NCI-H2196 (cell line): ENCODE data around the gene WFDC1.
A peak's percentile ranks its signal among the peaks of the same experiment; 100 is the strongest.

Experiments used
- DNase-seq: peaks from one replicate; lab custom pipeline; 2025; ENCODE audit not compliant: unreplicated experiment; lab: John Stamatoyannopoulos, UW

WFDC1 gene, protein sequence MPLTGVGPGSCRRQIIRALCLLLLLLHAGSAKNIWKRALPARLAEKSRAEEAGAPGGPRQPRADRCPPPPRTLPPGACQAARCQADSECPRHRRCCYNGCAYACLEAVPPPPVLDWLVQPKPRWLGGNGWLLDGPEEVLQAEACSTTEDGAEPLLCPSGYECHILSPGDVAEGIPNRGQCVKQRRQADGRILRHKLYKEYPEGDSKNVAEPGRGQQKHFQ

DNA sequence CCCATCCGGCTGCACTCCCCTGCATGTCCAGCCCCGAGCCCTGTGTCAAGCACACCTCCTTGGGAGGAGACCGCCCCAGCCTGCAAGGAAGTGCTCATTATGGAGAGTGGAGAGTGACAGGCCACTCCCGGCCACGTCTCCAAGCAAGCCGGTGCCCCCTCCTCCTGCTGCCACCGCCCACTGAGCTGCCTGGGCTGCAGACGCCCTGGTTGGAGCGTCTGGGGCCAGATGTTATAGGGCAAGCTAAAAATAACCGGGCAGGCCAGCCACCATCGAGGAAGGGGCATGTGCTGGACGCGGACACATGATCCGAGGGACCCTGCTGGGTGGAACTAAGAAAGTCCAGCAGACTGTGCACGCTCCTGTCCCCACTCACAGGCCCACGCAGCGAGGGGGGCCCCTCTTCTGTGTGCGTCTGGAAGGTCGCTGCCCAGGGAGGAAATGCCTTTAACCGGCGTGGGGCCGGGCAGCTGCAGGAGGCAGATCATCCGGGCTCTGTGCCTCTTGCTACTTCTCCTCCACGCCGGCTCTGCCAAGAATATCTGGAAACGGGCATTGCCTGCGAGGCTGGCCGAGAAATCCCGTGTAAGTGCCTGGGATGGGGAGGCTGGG is at the start of gene WFDC1:
WFDC1 (plus strand) TSS at position 348 of the 612 bp plus-strand sequence; CDS start at position 442, 94 bp downstream.
- no peak for DNase-seq

DNA sequence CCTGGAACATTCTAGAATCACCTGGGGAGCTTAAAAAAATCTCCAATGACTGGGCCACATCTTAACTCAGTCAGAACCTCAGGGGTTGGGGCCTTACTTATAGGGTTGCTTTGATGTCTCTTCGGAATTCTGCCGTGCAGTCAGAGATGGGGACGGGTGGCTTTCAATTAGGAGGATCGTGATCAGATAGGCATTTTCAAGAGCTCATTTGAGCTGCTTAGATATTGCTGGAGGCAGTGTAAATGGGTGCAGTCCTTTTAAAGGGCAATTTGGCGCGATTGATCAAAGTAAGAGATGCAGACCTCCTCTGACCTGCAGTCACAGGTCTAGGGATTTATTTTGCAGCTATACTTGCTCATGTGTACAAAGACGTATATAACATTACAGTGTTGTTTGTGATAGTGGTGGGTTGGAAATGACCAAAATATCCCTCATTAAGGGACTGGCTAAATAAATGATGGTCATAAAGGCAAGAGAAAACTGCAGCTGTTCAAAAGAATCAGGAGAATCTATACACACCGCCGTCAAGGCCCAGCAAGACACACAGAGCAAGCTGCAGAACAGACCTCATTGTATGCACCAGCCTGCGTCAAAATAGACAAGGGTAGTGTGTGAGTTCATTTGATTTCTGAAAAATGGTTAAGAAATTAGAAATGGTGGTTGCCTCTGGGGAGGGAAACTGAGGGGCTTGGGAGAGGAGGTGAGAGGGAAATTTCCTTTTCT is 48.6 kb upstream of the WFDC1 start:
- DNase-seq: no peak

DNA sequence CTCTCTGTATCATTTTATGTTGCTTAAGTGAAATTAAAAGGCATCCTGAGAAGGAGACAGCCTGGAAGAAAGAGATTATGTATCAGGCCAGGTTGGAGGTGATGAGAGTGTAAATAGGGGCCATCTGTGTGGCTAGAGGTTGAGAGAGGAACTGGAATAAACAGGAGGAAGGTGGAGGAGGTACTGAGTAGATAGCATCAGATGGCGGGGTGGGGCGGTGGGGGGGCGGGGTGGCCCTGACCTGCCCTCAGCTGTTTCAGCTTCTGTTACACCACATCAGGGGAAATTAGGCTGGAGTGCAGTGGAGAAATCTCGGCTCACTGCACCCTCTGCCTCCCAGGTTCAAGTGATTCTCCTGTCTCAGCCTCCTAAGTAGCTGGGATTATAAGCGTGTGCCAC is 48.0 kb upstream of the WFDC1 start:
- DNase-seq: no peak

DNA sequence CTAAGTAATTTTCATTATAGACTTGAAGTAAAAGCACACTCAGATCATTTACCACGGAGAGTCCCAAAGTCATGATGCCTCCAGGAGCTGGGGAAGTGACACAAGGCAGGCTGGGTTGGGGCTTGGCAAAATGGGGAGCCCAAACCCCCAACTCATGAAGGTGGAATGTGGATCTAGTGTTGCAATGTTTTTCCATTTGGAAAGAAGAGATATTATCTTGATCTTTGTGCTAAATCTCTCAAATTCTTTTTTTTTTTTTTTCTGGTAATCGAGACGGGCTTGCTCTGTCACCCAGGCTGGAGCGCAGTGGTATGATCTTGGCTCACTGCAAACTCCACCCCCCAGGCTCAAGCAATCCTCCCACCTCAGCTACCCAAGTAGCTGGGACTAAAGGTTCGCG is 47.3 kb upstream of the WFDC1 start:
- DNase-seq: no peak

DNA sequence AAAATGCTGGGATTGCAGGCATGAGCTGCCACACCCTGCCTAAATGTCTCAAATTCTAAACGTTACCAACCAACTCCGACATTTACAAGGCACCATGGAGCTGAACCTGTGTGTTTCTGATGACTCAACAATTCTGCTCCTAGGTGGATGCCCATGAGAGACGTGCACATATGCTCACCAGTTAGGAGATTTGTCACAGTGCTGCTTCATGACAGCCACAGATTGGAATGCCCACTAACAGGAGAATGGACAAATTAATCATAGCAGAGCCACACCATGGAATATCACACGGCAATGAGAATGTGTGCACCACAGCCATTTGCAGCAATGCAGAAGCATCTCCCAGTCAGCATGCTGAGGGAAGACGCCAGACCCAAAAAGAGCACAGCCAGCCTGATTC is 46.8 kb upstream of the WFDC1 start:
- no peak for DNase-seq

DNA sequence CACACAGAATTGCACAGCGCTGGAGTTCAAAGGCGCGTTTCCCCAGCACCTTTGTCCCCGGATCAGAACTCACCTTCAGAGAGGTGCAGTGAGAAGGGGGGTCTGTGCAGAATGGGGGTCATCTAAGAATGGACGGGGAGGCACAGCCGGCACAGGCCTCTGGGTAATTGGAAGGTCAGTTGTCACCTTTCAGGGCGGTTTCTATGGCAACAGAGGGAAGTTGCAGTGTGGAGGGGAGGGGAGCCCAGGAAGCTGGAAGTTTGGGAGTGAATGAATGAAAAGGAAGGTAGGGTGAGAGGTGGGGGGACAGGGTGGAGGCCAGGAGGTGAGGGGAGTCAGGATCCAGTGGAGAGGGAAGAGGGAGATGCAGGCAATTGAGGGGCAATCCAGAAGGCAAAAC is 42.5 kb upstream of the WFDC1 start:
- no peak for DNase-seq

DNA sequence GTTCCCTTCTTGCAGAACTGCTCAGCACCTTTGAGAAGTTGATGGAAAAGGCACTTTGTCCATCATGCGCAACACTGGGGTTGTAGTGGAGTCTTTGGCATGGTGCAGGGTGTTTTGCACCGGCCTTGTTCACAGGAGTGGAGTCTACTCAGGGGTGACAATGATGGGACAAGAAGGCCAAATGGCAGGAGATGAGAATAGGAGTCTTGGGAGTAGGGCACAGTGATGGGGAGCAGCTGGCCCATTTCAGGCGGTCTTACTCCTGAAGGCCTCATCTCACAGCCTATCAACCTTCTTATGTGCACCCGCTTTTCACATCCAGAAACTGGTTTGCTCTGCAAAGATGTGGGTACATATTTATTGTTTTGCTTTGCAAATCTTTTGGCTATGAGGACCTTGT is 41.5 kb upstream of the WFDC1 start:
- DNase-seq: no peak

DNA sequence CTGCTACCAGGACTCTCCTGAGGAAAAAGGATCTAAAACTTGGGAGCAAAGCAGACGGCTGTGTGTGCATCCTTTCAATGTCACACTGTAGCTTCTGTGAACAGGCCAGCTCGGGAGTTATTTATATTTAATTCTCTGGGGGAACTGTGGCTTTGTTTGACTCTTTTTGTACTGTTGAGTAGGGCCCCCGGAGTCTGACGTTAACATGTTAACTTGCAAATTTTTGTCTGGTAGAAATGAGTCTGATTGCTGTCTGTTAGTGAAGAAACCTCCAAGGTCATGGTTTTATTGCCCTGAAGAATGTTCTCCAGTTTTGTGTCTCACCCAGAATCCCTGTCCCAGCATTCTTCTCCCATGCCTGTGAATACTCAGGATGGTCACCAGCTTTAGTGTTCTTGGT is 40.6 kb upstream of the WFDC1 start:
- no peak for DNase-seq

DNA sequence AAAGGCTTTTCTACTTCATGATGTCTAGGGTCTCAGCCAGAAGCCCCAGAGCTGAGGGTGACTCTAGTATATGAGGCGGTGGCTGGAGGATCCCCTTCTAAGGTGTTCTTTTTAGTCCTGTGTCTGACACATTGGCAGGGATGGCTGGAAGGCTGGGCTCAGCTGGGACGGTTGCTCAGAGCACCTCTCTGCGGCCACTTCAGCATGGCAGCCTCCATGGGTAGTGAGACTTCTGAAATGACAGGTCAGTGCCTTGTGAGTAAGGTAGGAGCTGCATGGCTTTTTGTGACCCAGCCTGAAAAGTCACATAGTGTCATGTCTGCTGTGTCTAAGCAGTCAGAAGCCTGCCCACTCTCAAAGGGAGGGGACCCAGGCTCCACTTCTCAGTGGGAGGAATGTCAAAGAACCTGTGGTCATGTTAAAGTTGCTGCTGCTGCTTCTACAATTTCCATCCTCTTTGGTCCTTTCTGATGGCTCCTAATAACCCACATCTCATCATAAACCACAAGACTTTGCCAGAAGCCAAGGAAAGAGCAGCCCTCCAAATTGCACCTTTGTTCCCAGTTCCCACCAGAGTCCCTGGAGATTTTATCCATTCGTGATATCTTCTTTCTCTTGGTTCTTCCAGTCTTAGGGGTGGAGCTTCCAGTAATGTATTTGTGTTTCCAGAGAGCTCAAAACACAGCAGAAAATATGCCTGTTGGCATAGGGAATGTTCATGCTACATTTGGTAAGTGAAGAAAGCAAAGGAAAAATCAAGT is 39.4 kb upstream of the WFDC1 start:
- DNase-seq: no peak

DNA sequence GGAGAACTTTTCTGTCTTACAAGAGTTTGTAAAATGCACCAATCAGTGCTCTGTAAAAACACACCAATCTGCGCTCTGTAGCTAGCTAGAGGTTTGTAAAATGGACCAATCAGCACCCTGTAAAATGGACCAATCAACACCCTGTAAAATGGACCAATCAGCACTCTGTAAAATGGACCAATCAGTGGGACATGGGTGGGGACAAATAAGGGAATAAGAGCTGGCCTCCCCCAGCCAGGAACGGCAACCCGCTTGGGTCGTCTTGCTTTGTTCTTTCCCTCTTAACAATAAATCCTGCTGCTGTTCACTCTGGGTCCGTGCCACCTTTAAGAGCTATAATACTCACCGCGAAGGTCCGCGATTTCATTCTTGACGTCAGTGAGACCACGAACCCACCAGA is 36.4 kb upstream of the WFDC1 start:
- DNase-seq: no peak

DNA sequence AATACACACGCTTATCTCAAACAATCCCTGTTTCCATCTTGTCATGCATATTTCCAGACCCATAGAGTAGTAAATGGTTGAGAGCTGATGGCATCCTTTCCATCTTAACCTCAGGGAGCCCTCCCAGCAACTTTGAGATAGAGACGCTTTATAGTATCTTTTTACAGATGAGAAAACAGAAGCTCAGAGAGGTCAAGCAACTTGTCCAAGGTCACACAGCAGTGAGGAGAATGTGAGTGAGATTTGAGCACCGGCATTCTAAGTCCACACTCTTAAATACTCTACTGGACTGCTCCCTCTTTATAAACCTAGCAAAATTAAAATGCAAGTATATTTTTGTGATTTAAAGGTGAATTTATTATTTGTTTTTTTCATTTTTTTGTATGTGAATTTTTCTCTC is 35.0 kb upstream of the WFDC1 start:
- DNase-seq: no peak

DNA sequence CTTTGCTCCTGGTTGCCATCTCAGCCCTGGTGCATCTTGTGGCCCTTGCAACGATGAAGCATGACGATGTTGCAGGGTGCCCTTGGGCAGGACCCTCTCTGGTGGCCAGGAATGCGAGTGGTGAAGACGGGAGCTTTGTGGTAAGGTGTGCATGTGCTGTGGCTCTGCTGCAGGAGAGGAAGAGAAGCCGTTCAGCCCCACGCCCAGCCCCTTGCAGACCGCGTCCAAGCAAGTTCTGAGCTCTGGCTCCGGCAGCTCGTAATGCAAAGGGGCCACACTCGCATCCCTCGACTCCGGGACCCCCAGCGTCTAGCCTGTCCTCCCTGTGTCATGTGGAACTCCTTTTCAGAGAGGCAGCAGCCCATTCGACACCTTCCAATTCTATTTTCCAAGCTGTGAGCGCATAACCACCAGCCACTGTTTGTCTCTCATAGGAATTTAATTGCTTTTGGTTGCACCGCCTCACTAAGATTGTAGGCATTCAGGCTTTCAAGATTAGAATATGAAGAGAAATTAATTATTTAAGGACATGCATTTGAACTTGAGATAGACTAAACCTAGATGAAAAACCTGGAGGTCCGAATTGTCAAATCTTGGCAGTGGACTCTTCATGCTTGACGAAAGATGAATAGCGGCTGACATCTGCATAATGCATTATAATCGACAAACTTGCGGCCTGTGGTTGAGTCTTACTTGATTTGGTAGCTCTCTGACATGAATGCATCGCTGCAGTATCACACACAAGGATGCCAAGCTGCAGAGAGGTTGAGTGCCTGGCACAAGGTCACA is 33.7 kb upstream of the WFDC1 start:
- no peak for DNase-seq

DNA sequence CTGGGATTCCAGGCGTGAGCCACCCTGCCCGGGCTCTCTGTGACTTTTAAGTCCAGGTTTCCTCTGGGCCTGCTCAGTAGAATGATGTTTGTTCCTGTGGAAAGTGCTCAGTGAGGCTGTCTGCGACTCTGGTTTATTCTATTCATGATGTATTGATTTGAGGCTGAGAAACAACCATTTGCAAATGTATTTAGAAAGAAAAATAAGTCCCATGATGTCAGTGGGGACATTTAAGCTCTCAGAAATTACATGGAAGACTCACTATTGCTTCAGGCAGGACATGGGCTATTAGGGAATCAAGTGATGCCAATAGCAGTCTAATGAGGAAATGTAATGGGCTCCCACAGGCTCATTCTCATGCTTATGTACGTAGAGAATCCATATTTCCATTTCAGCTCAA is 32.6 kb upstream of the WFDC1 start:
- no peak for DNase-seq

DNA sequence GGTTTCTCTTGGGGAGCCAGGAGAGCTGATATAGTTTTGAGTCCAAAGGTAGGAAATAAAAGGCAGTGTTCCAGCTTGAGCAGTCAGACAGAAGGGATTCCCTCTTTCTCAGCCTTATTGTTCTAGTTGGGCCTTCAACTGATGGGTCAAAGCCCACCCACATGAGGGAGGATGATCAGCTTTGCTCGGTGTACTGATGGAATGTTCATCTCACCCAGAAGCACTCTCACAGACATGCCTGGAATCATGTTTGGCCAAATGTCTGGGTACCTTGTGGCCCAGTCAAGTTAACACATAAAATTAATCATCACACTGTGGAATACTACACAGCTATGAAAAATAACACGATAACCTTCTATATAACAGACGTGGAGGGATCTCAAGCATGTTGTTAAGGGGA is 31.7 kb upstream of the WFDC1 start:
- no peak for DNase-seq

DNA sequence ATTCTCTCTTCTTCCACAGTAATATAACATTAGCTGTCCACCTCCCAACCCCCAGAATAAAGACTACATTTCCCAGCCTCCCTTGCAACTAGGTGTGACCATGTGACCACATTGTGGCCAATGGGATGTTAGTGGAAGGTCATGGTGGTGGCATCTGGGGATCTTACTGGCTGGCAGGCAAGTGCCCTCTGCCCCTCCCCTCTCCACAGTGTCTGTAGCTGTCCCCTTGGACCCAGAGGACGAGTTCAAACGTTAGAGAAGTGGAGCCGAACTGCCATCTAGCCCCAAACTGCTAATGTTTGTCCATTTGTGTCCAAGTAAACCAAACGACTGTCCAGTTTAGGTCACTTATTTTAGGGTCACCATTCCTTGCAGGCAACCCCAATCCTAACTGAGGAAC is 28.2 kb upstream of the WFDC1 start:
- peak; percentile 25 for DNase-seq

DNA sequence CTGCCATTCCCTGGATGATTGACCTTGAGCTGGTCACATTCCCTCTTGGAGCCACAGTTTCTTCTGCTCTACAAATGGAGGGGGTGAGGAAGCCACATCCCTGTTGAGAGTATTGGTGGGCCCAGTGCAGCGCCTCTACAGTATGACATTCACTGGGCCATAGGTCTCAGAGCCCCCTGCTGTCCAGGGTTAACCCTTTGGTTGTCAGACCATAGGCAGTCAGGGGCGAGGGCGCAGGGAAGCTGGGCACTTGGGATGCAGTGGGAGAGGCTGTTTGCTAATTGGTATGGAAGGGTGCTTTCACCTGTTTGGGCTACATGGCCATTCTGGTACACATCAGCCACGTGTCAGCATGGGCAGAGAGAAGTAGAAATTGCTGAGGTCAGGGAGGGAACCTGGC is 27.3 kb upstream of the WFDC1 start:
- DNase-seq: no peak

DNA sequence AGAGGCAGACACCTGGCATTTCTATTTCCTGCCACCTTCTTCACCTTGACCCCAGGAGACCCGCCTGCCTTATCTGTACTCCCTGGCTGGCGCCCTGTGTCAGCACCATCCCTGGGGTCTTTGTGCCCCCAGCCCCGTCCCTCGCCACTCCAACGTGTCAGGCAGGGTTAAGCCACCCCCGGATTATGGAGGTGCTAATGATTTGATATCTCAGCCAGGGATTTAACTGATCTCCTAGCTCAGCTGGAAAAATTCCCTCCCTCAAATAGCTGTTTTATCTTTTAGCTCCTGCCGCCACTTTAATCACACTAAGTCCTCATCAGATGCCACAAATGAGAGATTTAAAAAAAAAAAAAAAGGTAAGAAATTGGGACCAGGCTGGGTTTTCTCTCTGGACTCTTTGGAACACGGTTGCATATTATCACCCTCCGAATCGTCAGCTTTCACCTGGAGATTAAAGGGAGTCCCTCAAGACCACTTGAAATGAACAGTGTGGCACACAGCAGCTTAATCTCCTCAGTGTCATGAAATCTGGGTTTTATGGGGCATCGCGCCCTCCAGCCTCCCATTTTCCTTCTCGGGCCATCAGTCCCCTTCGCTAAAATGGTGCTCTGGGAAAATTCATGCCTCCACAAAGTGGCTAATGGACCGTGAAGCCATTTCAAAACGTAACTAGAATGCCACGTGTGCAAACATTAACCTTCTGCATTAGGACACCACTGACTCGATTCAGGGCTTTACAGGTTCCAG is 26.2 kb upstream of the WFDC1 start:
- no peak for DNase-seq

DNA sequence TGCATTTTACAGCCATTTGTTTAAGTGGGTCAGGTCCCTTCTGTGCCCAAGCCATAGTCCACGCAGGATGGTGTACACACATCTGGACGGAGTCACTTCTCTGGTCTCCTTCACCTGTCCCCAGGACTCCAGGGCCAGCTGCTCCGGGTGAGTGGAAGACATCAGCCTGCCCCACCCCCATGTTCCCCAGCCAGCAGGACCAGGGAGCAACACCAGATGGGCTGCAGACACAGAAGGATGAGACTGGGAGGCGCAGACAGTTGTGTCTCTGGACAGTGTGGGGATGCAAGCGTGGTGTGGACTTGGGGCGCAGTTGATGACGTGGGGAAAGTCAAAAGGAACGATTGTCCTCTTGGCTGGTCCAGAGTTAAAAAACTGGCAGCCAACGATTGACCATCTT is 24.6 kb upstream of the WFDC1 start:
- DNase-seq: no peak

DNA sequence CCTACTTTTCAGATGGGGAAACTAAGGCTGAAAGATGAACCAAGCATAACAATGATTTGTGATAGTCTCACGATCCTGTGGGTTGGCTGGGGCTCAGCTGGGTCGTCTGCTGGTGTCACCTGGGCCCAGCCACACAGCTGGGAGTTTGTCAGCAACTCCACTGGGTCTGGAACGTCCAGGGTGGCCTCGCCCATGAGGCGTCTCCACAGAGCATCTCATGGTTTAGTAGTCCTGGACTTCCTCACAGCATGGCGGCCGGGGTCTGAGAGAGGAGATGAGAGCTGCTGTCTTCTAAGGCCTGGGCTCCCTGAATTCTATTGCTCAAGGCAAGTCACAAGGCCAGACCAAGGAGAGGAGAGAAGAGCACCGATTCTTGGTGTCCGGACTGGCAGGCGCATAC is 24.1 kb upstream of the WFDC1 start:
- no peak for DNase-seq

DNA sequence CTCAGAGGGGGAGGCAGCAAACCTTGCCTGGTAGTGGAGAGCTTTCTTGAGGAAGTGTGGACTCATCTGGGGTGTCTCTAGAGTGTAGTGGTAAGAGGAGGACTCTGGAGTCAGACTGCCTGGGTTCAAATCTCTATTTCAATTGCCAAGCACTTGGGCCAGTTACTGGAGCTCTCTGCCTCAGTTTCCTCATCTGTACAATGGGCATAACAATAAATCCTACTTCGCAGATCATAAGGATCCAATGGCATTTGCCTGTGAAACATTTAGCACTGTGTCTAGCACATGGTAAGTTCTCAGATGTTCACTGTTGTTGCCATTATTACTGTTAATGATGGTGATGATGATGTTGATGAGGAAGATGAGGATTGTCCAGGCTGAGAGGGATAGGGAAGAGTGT is 23.6 kb upstream of the WFDC1 start:
- no peak for DNase-seq
